GM18519 (cell line): ENCODE data around the gene GPAT2.
"Not testable (repeated sequence)": the region's sequence is repeated elsewhere in the genome, so short reads cannot be mapped to it uniquely, and the experiment has no call there.

Experiments
- ATAC-seq: cut with Tn5 transposase; IDR thresholded peaks from one replicate; pipeline ENCODE4 v1.9.1; 2021; ENCODE audit warnings: mild to moderate bottlenecking, moderate library complexity; ENCODE audit not compliant: unreplicated experiment, low FRiP score

GPAT2 gene

GRCh38 chr2:96065381-96065930 is 30.7 kb upstream of the GPAT2 start:
- ATAC-seq: no peak

GRCh38 chr2:96064760-96065159 is 30.0 kb upstream of the GPAT2 start:
- not testable (repeated sequence) for ATAC-seq

GRCh38 chr2:96064047-96064675 is 29.4 kb upstream of the GPAT2 start:
- not testable (repeated sequence) for ATAC-seq

- ATAC-seq: not testable (repeated sequence)
These were observed 28.6 kb upstream of the GPAT2 start for GRCh38 chr2:96063116-96063899.

GRCh38 chr2:96062483-96062882 is 27.8 kb upstream of the GPAT2 start:
- ATAC-seq: not testable (repeated sequence)

- ATAC-seq: not testable (repeated sequence)
These were observed 27.2 kb upstream of the GPAT2 start for GRCh38 chr2:96061901-96062300.

- not testable (repeated sequence) for ATAC-seq
These were observed 26.6 kb upstream of the GPAT2 start for GRCh38 chr2:96061197-96061817.

- not testable (repeated sequence) for ATAC-seq
These were observed 25.6 kb upstream of the GPAT2 start for GRCh38 chr2:96060325-96060724.

GRCh38 chr2:96059443-96059842 is 24.7 kb upstream of the GPAT2 start:
- ATAC-seq: not testable (repeated sequence)

GRCh38 chr2:96055830-96056229 is 21.1 kb upstream of the GPAT2 start:
- ATAC-seq: not testable (repeated sequence)

- not testable (repeated sequence) for ATAC-seq
These were observed 19.8 kb upstream of the GPAT2 start for GRCh38 chr2:96054537-96054936.

GRCh38 chr2:96053385-96053784 is 18.7 kb upstream of the GPAT2 start:
- ATAC-seq: not testable (repeated sequence)

GRCh38 chr2:96052632-96053031 is 17.9 kb upstream of the GPAT2 start:
- ATAC-seq: not testable (repeated sequence)

- ATAC-seq: not testable (repeated sequence)
These were observed 15.2 kb upstream of the GPAT2 start for GRCh38 chr2:96049917-96050262.

GRCh38 chr2:96049049-96049916 is 14.6 kb upstream of the GPAT2 start:
- ATAC-seq: not testable (repeated sequence)

GRCh38 chr2:96035554-96035953 is 838 bp upstream of the GPAT2 start:
- ATAC-seq: not testable (repeated sequence)

GRCh38 chr2:96033997-96034396 is 719 bp downstream of the GPAT2 start:
- ATAC-seq: not testable (repeated sequence)

GRCh38 chr2:96027725-96028325 is 6.9 kb downstream of the GPAT2 start:
- not testable (repeated sequence) for ATAC-seq

GRCh38 chr2:96025755-96026154 is 9.0 kb downstream of the GPAT2 start:
- ATAC-seq: not testable (repeated sequence)

- ATAC-seq: no peak
These were observed 9.6 kb downstream of the GPAT2 start for GRCh38 chr2:96025194-96025492.
